HG03175 (cell line): Measurements from ENCODE around the gene LEMD2.

ENCODE experiments used
- ATAC-seq: cut with Tn5 transposase; IDR thresholded peaks from one replicate; pipeline ENCODE4 v1.9.1; 2021; ENCODE audit warnings: mild to moderate bottlenecking, moderate library complexity; ENCODE audit not compliant: unreplicated experiment

The LEMD2 gene

DNA sequence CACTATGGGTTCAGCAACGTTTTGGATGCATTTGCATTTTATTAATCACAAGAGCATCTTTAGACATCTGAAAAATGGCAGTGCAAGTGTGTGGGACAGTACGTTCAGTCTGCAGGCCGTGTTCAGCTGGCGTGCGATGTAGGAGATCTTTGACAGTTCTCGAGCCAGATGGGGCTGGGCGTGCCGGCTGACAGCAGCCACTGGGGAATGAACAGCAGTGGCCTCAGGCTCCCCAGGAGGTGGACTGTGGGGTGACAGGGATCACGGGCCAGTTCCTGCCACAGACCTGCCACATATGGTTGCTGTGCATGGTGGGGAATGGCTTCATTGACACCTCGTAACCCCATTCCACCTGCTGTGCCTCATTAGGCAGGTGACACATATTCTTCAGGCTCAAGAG is 31.3 kb upstream of the LEMD2 start:
- no peak for ATAC-seq

DNA sequence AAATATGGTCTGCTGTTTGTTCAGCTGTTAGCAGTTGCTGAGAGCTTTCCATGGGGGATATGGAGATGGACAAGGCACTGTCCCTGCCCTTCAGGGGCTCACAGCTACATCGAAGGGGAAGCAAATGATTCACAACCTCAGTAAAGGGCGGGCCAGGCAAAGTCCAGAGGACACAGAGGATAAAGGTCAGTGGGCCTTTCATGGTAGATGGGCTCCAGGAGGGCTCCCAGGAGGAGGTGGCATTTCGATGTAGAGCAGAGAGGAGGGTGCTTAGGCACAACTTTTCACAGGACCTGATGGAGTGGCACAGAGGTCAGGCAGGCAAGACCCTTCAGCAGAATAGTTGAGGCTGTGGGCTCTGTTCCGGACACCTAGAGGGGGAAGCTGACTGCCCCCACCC is 30.1 kb upstream of the LEMD2 start:
- ATAC-seq, result no peak

DNA sequence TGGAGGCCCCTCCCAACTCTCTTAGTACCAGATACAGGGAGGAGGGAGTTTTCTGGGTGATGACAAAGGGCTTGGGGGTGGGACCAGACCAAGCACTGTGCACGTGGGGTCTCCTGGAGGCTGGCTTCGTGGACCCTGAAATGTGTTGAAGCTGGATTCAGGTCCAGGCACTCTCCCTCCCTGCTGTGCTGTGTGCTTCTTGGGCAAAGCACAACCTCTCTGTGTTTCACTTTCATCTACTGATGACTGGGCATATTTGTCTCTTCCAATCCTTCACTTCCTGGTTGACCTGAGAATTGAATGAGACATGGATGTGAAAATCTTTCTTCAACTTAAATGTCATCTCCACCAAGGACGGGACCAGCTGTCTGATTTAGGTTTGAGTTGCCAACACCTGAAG is 29.4 kb upstream of the LEMD2 start:
- no peak for ATAC-seq

DNA sequence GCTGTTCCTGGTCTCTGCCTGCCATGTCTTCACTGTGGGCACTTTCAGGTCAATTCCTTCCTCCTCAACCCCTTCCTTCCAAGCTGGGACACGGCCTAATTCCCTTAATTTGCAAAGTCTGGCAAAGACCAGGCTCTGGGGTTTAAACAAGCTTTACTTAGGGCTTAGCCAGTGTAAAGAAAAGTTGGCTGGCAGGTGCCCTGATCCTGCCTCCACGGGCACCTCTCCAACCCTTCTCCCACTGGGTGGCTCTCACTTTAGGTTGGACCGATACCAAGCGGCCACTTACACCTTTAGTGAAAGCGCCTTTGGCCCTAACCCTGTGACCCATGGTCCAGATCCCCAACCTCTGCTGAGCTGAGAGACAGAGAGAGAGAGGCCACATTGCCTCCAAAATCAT is 28.6 kb upstream of the LEMD2 start:
- no peak for ATAC-seq

DNA sequence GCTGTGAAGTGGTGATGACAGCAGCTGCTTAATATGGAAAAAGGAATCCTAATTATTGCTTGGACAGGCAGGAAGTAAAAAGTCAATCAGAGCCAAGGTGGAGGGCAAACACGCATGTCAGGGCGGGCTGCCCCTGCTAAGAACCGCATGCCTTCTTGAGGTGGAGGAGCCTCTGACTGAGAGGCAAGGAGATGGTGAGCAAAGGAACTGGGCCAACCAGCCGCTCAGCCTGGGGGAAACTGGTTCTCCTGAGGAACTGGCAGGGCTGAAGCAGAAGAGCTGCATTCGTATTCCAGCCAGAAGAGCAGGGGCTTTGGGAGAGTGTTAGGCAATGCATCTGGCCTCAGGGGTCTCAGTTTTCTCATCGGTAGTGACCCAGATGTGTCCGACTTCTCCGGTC is 28.0 kb upstream of the LEMD2 start:
- ATAC-seq, result no peak

DNA sequence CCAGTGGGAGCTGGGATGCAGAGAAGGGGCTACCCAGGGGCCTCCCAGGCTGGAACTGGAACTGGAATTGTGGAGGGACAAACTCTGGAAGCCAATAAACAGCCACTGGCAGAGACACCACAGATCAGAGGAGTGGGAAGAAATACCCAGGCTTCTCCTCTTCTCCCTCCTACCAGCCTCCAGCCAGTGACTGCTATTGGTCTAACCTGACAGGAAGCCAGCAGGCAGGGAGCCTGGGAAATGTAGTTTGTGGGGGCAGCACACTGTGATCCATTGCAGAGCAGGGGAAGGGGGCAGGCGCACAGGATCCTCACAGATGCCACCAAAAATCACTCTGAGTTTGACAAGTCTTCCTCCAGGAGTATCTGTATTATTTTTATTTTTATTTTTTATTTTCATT is 26.9 kb upstream of the LEMD2 start:
- ATAC-seq, result no peak

DNA sequence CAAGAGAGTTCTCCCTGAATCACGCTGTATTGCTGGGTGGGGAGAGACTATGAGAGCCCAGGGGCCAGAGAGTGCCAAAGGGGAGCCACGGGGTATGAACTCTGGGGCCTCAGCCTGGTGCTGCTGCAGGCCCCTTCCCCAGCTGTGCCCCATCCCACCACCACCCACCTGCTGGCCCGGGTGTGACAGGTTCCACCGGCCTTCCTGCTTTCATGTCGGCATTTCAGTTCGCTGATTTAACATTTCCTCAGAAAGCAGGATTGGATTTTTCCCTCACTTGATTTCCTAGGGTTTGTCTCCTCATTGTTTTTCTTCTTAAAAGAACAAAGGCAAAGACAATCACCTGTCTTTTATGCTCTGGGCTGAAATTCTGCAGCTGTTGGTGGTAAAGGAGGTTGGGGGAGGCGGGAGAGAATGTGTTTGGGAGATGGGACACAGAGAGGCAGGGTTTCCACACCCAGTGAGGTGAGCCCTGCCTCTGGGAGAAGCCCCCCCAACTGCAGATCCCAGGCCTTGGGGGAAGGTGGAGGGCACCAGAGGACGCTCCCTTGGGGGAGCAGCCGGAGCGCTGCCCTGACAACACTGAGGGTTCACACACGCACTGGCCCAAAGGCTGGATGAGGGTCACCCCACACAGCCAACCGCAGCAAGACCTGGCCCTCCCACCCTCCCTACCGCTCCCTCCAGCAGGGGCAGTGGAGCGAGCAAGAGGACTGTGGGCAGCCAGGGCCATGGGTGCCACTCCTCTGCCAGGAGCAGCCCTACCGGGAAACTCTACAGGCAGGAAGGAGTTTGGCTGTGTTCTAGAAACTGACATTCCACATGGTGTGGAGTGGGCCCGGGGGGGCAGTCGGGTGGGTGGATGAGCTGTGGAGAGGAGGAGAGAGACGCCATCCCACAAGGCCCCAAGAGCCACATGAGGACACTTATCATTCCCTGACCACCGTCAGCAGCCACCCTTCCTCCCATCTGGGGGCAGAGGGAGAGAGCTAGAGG is 25.4 kb upstream of the LEMD2 start:
- no peak for ATAC-seq

DNA sequence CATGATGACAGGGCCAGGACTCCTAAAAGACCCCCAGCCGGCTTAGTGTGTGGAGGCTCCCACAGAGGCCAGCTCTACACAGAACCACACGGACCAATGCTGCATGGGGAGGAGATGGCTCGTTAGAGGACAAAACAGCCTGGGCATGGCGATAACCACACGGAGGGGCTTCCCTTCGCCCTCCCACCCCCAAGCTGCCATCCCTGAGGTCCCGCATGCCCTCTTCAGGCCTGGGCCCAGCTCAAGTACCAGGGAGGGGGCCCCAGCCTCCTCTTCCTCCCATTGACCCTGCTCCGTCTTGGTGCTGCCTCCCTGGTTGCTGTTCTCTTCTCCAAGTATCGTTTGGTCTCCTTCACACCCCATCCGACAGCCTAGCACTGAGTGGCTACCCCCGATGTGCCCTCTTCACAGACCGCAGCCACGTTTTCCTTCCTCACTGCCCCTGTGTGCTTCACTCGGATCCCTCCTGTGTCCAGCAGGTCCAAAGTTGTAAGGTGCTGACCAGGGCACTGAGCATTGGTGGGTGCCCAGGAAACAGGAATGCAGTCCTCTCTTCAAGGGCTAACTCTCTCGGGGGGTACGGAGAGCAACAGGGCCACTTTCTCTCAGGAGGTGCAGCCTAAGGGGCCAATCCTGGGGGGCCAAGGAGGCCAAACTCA is 24.4 kb upstream of the LEMD2 start:
- ATAC-seq, result no peak

DNA sequence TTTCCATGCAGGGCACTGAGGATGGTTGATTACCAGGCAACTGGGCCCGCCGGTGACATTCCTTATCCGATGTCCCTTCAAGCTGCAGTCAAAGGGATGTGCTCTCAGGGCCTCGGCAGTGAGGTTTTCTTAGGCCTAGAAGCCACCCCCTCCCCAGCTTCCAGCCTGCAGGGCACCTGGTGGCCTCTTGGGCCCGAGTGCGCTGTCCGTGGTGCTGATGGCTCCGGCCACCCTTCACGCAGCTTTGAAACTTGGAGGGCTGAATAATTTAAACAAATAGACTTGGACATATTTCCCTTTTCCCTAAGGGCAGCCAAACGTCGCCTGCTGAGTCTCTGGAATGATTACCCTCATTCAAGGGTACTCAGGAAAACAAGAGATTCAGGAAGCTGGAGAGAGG is 23.7 kb upstream of the LEMD2 start:
- ATAC-seq, result no peak

DNA sequence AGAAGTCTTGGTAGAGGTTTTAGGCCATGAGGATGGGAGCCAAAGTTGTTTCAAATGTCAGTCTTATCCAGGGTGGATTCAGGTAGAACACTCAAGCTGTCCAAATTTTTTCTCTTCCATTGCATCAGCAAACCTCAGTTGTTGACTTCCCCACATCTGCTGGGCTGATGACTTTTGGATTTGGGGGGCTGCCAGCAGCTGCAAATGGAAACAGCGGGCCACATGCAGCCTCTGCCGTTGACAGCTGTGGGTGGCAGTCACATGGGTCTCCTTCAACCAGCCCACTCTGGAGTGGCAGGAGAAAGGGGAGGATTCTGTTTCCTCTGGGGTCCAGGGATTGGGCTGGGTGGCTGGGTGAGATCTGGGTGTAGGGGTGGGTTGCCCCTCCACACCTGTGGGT is 20.7 kb upstream of the LEMD2 start:
- no peak for ATAC-seq

DNA sequence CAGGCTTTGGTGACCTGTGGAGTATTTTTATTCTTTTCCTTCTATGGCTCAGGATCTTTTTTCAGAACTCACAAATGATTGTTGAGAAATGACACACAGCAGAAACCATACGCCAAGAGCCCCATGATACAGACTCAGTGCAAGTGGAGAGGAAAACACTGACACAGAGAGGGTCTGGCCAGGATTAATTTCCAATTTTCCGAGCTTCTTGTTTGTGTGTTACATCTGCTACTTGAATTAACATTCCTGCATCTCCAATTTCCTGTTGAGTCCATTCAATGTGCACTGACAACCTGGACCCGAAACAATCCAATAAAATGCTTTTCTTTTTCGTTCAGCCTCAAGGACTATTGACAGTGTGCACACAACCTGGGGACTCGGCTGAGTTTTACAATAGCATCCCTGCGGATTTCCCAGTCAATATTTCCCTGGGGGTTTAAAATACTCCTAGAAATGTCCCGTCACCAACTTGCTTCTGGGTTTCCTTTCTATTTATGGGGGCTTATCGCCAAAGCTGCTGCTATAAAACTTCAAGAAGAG is 19.8 kb upstream of the LEMD2 start:
- ATAC-seq, result no peak

DNA sequence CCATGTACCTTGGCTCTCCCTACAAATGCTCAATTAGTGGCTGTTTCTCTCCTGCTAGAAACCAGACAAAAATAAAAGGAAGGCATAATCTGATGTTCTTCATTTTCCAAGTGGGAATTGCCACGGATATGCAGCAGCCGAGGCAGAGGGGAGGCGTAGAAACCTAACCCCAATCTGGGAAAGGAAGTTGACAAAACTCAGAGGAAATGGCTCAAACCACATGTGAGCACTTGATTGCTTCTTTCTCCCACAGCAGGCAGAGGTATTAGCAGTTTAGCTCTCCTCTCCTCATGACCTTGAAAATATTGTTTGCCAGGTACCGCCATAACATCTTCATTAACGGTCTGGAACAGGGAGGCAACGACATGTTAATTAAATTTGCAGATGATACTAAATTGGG is 18.7 kb upstream of the LEMD2 start:
- no peak for ATAC-seq

DNA sequence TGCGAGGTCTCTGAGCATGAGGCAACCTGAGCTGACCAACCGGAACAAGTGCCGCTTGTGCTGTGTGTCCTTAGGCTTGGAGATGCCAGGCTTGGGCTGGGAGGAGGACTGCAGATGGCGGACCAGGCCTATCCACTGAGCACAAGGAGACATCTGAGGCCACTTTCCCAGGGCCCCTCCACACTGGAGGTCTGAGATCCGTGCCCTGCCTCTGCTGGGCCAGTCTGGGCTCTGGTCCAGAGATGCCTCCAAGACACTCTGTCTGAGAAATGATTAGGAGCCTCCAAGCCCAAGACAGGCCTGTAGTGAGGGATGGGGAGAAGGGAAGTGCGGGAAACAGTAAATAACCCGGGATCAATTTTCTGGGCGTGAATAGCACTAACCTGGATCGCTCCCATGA is 17.9 kb upstream of the LEMD2 start:
- ATAC-seq, result no peak

DNA sequence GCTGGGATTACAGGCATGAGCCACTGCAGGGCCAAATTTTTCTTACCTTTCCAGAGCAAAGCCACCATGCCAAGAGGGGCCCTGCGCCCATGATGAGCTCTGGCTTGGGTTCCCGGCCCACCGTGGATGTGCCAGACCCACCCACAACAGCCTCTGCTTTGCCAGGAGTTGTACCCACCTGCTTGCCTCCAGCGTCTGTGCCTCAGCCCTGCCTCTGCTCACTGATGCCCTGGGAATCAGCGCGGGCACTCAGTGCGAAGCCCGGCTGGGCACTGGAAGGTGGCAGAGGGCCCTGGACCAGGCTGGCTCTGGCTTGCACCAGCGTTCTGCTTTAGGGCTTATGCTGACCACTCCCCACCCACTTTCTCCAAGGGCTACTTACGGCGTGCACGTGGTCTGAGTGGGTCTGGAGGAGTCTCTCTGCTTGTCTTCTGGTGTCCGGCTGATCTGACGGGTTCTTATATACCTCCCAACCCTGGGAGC is 14.7 kb upstream of the LEMD2 start, which contains the start of gene MLN:
TSS of gene MLN (minus strand) at position 433 of the 483 bp plus-strand sequence. CDS start 2,840 bp downstream, outside the sequence.
- ATAC-seq, result no peak

DNA sequence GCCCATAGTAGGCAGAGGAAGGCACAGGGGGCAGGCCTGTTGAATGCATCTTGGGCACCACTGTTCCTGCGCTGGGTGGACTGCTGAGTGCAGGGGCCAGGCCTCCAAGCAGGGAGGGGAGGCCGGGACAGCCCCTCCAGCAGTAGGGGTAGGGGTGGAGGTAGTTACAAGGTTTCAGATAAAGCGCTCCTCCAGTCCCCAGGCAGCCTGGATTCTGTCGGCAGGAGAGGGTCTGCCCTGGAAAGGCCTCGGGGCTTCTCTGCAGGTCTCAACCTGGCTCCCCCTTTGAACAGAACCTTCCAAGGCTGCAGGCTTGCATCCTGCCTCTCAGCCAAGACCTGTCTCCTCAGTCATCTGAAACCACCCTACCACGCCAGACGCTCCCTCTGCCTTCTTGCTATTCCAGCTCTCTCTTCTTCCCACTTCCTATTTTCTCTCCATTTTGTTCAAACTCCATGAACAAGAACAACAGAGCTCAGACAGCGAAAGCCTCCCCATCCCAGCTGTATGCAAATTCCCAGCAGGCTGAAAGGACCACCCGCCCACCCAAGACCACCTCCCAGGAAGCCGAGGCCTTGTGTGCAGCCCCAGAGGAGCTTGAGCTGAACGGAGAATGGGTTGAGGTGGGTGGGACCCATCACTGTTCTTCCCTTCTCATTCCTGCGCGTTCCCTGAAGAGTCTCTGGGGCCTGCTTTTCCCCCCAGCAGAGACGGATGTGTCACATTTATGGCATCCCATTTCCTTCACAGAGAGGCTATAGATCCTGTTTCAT is 13.4 kb upstream of the LEMD2 start:
- no peak for ATAC-seq

DNA sequence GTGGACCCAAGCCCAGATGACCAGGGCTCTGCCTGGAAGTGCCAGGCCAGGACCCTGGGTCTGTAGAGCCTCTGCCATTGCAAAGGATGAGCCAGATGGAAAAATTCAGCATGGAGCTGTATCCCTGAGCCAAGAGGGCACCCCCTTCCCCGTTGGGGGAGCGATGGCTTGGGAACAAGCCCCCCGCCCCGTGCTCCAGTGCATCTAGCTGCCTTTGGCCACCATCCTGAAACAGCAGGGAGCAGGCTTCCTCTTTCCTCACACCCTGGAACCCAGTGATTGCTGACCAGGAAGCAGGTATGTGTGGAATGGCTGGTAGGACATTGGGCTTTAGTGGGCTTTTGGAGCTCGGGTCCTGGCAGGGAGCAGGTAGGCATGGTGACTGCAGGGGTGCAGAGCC is 12.7 kb upstream of the LEMD2 start:
- ATAC-seq, result no peak

DNA sequence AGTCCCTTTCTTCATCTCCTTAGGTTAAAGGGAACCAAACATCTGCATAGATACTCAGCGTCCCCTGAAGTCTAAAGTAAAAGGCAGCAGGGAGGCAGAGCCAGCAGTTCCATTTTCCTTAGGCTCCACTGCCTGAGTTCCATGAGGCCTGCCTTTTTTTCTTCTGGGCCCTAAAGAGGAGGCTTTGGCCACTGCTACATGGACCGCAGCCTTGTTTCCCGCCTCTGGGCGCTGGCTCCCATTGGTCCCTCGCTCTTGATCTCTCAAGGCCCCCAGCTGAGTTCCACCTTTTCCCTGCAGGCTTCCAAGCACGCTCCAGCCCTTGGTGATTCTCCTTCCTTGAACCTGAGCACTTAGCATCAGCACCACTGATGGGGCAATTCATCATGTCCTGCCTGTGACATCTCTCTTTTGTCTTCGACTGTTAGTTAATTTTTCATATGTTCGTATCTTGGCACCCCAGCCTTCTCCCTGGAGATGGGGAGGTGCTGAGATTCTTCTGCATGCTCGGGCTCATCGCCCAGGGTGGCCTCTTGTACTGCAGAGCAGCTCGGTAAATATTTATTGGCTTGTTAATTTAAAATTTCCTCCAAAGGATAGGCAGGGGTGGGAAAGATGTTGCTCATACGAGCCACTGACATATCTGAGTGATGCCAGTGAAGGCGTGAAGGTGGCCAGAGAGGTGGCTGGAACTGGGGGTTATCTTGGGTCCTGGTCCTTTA is 11.5 kb upstream of the LEMD2 start:
- no peak for ATAC-seq

DNA sequence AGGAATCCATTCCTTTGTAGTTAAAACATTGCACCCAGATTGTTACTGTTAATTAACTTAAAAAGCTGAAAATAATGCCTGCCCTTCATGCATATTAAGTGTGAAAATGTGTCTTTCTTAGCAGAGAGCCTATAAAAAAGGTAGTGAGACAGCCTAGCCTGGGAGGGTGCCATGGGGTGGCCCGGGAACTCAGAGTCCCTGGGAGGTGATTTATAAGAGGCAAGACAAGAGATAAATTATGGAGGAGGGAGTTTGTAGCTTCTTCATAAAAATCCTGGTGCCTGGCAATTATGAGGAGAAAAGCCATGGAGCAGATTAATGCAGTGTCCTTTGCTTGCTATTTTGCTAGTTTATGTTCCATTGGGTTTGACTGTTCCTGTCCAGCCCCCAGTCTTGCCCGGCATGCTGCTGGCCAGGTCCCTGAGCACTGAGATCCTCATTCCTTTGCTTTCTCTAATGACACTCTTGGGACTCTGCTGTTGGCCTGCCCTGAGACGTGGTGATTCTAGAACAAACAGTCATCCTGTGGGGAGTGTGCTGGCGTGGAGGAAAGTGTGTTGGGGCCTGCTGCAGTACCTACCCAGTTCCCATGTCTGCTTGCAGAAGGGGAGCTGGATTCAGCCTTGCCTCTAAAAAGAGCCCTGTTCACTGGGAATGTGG is 10.7 kb upstream of the LEMD2 start:
- no peak for ATAC-seq

DNA sequence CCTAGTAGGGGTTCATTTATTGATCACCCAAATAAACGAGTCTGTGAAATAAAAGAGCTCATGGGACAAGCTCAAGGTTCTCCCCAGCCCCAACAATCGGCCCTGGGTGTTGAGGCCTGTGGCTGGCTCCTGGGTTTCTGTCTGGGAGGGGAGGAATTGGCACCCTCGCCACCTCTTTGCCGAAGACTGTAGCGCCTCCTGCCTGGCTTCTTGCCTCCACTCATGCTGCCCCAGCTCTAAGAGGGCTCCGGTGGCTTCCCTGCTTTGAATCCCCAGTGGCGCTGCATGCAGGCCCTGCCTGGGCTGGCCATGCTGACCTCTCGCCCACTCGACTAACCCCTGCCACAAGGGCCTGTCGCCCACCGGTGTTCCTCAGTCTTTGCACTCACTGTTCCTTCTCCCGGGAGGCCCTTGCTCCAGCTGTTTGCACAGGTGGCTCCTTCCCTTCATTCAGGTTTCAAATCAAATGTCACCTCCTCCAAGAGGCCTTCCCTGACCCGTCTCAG is 9.5 kb upstream of the LEMD2 start:
- ATAC-seq, result no peak
